GM19463 (cell line): Measurements from ENCODE around the gene MOB4.
"Not testable (repeated sequence)": the region's sequence is repeated elsewhere in the genome, so short reads cannot be mapped to it uniquely, and the experiment has no call there.

Experiments
- ATAC-seq: cut with Tn5 transposase; IDR thresholded peaks from one replicate; pipeline ENCODE4 v1.9.1; 2021; ENCODE audit warnings: mild to moderate bottlenecking, moderate library complexity; ENCODE audit not compliant: unreplicated experiment

The MOB4 gene

DNA sequence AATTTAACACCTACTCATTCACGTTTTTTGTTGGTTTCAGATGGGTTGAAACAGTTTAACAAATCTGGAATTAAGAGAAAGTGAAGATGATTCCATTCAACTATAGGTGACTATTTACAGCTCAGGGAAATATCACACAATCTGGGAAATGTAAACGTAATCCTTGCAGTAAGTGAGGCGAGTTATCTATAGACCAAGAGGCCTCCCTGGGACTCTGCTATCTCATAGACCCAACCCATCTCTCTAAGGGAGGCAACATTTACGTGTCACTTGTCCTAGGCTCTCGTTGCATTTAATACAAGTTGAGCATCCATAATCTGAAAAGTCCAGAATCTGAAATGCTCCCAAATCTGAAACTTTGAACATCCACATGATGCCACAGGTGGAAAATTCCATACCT, 2.0 kb upstream of the MOB4 start:
- no peak for ATAC-seq

DNA sequence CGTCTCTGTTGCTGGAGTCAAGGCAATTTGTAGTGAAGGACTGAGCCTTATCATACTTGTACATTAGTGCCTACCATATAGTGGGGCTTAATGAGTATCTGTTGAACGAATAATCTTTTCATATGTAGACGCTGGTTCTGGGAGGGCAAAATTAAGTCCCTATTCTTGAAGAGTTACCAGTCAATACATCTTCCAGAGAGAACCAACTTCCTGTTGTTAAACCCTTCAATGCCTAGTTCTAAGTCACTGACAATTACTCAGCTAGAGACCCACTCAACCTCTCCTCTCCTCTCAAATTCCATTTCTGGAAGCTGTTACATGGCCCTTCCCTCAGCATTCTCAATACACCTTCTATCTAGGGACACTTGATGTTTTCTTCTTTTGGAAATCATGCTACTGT, 1.1 kb upstream of the MOB4 start:
- no peak for ATAC-seq

DNA sequence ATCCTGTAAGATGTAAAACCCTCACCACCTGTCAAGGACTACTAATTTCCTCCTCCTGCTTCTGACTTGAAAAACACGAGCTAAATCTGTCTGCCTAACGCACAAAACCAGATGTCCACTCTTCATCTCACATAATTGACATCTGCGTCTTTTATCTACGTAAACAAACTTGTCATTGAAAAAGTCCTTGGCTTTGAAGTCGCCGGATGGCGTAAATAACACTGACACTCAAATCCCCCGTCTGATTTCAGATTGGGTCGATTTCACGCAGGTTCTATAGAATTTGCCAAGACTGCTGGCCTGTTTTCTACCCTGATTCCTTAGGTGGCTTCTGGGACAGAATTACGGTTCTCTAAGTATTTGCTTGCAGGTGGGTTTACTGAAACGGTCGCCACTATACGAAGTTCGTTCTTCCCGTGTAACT, 539 bp upstream of the MOB4 start:
- no peak for ATAC-seq

DNA sequence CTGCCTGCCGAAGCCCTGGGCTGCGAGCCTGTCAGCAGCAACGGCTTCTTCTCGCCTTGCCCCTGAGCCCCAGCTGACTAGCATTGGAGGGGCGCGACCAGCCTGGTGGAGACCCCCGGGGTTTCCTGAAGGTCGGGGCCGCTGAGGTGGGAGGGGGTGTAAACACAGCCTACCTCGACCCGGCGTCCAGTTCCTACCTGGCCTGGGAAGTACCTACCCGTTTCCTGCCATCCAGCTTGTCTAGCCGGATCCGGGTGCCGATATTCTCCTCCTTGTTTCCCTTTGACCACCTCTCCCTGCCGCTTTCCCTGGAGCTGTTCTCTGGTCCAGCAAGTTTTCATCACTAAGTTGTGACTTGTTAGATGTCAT, 511 bp downstream of the MOB4 start:
- ATAC-seq, result peak; percentile 3

DNA sequence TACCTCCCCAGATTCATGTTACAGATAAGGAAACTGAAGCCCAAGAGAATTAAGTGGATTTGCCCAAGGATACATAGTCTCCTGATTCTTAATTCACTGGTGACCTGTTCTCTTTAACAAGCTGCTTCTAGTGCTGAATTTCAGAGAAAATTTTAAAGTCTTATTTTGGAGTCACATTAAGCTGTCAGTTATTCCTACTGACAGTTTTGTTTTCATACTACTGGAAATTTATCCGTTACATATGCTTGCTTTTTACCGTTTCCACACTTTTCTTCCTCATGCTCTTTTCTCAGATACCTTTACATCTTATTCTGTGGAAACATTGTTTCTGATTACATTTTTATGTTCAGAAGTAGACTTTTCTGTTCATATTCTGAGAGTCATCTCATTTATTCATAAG, 1.3 kb downstream of the MOB4 start:
- no peak for ATAC-seq

DNA sequence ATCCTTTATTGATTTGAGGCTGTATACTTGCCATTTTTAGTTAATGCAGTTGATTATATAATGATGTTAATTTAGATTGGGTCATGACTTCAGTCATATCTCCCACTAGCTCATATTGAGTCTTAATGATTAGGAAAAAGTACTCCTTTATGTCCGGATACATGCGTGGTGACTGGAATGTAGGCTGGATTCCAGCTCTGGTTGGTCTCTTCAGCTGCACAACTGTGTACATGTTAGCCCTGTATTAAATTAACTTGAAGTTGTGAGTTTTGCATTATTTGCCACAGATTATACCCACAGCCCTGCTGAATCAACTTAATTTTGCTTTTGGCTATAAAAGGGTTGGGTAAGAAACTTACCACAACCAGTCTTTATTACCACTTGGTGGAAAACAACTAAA, 22.5 kb downstream of the MOB4 start:
- no peak for ATAC-seq

DNA sequence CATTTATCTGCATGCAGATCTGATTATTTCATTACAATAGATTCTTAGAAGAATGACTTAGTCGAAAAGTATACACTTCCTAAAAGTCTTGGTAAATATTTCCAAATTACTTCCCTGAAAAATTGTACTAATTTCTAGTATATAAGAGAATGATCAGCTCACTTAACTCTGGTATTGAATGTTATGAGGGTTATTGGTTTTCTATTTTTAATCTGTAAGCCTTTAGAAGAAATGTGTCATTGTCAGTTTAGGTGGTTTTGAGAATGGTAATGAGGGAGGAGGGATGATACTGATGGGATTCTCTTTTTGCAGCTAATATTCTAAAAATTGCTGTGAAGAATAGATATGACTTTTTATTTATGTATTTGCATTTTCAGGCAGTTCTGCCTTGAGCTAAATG, 23.9 kb downstream of the MOB4 start:
- no peak for ATAC-seq

DNA sequence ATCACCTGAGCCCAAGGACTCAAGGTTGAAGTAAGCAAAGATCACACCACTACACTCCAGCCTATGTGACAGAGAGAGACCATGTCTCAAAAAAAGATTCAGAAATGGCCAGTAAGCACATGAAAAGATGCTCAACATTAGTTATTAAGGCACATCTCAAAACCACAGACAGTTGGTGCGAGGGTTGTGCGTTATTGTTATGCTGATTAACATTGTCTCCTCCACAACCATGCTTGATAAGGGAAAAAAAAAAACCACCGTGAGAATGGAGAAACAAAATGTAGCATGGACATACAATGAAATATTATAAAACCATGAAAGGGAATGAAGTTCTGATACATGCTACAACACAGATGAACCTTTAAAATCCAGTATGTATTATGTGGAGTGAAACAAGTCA, 27.3 kb downstream of the MOB4 start:
- ATAC-seq, result no peak

DNA sequence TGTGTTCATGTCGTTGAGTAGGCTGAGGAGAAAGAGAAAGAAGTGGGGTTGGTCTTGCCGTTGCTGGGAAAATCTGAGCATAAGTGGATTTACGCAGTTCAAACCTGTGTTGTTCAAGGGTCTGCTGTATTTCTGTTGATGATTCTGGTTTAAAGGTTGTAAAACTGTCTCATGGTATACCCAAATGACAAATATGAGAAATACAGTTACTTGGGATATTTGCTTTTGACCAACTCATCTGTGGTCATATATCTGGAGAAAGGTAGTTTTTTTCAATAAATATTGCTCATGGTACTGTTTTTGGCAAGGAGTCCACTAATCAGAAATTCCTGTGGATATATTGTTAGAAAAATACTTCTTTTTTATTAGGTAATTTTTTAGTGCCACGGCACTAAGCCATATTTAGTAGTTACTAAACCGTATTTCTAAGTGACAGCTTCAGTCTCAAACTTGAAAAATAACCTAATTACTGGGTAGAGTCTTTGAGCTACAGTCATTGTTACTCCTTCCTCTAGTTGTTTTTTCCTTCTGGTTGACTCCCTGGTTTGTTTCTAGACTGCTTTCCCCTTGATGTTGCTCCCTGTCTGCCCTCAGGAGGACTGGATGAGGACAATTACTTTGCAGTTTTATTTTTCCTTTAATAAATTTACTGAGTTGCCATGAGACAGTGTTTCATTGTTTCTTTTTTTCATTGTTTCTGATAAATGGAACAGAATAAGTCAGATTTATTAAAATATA, 31.5 kb downstream of the MOB4 start:
- ATAC-seq, result no peak

DNA sequence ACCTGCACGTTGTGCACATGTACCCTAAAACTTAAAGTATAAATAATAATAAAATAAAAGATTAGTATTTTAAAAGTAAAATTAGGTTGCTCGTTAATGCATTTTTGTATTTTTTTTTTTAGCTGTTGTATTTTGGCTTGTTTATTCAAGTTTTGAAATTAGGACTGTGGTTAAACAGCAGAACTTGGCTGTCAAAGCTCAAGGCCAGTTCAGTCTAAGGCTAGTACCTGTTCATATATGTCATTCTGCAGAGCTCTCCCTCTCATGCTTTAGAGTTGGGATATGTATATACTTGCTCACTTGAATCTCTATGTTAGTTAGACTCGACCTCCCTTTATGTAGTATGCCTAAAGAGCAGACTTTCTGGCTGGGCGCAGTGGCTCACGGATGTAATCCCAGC, 32.7 kb downstream of the MOB4 start:
- no peak for ATAC-seq

DNA sequence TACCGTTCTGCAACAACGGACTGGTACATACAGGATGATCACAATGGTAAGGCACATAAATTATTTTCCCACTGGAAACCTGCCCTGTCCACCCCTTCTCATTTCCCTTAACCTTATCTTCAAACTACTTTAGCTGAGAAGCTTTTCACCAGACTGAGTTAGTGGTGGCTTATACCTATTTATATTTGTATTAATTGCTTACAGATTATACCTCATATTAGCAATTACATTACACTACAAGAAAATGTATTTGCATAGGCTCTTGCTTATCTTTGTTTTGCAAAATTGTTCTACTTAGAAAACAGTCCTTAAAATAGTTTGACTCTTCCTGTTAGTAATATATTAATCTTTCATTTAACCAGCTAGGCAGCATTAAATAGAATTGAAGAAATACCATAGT, 35.4 kb downstream of the MOB4 start:
- ATAC-seq, result not testable (repeated sequence)

DNA sequence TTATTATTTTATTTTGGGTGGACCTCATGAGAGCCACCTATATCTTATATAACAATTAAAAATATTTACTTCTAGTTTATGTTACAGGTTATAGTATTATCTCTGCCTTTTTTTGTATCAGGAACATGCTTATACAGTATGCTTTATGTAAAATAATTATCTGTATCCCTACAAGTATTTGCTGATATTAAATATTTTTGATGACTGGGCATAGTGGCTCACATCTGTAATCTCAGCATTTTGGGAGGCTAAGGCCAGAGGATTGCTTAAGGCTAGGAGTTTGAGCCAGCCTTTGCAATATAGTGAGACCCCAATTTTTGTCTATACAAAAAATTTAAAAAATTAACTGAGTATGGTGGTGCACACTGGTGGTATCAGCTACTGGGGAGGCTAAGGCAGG, 39.6 kb downstream of the MOB4 start:
- ATAC-seq, result no peak

DNA sequence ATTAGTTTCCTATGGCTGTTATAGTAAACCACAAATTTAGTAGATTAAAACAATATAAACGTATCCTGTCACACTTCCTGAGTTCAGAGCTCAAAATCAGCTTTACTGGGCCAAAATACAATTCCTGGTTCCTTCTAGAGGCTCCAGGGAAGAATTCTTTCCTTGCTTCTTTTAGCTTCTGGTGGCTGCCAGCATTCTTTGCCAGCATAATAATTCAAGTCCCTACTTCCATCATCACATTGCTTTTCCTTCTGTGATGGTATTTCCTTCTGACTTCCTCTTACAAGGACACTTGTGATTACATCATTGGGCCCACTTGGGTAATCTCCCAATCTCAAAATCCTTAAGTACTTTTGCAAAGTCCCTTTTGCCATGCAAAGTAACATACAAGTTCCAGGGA, 40.6 kb downstream of the MOB4 start:
- ATAC-seq, result no peak

DNA sequence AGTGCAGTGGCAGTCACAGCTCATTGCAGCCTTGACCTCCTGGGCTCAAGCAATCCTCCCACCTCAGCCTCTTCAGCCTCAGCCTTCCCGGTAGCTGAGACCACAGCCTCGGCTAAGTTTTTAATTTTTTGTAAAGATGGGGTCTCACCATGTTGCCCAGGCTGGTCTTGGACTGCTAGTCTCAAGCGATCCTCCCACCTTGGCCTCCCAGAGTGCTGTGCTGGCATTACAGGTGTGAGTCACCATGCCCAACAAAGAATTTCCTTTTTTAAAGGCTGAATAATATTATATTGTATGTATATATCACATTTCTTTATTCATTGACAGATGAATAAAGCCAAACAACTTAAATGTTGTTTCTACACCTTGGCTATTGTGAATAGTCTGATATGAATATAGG, 42.5 kb downstream of the MOB4 start:
- ATAC-seq, result no peak

DNA sequence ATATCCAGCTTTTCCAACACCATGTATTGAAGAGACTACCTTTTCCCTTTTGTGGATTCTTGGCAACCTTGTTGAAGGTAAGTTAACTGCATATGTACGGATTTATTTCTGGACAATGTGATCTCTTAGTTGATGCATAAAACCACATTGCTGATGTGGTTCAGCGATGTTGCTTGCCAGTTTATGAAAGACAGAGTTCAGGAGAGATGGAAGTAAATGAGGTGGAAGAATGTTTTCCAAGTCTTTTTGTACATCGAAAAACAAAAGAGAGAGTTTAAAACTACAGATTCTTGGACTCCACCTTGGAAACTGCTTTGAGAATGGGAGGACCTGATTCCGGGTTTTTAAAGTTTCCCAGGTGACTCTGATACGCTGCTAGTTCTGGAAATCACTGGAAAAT, 43.8 kb downstream of the MOB4 start:
- no peak for ATAC-seq

DNA sequence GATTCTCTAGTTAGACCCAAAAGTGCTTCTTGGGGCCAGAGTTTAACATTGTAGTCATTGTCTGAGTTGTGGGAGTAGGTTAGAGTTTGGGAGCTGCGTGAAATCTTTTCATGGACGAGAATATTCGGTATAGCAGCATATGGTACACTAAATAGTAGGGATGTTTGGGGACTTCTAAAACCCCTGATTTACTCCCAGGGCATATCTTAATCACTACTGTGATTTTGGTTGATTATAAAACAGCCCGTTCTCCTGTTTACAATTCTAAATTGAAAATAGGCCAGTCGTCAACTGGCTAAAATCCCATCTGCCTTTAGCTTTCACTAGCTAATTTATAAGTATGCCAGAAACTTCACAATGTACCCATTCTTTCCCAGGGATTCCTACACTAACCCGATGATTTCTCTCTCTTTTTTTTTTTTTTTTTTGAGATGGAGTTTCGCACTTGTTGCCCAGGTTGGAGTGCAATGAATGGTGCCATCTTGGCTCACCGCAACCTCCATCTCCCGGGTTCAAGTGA, 44.3 kb downstream of the MOB4 start:
- ATAC-seq, result no peak

DNA sequence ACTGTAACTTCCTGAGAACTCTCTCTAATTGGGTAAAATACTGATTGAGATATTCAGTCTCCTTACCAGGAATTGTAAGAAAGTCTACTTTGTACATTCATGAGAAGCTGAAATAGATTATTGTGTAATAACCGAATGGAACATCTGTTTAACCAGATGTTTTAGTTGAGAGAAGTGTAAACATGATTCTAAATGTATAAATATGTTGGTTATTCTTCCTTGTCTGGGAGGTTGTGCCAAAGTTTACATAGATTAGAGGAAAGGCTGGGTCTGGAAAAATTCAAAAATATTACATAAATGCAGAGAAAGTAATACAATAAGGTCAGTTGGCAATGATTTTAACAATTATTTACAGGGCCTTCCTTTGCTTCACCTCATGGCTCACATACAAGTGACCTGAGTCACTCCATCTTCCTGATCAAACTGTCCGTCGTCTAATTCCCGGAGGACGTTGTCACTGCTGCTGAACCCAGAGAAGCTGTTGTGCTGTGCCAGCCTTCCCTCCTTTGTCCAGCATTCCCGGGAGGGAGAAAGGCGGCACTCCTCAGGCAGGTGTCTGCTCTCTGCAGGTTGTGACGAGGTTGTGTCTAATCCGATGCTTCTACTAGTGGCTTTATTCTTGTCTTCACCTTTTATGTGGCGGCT, 55.9 kb downstream of the MOB4 start:
- ATAC-seq, result no peak

DNA sequence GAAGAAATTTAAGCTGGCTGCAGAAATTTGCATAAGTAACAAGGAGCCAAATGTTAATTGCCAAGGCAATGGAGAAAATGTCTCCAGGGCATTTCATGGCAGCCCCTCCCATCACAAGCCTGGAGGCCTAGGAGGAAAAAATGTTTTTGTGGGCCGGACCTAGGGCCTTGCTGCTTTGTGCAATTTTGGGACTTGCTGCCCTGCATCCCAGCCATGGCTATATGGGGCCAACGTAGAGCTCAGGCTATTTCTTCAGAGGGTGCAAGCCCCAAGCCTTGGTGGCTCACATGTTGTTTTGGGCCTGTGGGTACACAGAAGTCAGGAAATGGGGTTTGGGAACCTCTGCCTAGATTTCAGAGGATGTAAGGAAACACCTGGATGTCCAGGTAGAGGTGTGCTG, 57.7 kb downstream of the MOB4 start:
- ATAC-seq, result no peak

DNA sequence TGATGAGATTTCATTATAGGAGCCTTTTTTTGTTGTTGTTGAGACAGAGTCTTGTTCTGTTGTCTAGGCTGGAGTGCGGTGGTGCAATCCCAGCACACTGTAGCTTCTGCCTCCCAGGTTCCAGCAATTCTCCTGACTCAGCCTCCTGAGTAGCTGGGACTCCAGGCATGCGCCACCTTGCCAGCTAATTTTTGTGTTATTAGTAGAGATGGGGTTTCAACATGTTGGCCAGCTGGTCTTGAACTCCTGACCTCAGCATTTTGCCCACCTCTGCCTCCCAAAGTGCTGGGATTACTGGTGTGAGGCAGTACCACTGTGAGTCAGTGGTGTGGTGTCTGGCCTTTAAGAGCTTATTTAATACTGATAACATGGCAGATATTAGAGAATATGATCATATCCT, 60.1 kb downstream of the MOB4 start:
- no peak for ATAC-seq

DNA sequence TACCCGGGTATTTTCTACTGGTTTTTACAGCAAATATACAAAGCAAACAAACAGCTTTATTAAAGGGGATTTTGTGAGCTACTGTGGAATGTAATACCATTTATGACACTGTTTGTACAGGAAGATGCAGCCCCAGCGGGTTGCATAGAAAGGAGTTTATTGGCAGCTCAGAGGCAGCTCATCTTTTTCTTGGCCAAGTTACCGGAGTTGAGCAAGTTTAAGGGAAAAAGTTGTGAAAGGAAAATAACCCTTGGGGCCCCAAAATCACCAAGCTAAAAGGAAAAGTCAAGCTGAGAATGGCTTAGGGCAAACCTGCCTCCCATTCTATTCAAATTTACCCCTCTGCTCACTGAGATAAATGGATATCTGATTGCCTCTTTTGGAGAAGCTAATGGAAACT, 60.8 kb downstream of the MOB4 start:
- no peak for ATAC-seq

DNA sequence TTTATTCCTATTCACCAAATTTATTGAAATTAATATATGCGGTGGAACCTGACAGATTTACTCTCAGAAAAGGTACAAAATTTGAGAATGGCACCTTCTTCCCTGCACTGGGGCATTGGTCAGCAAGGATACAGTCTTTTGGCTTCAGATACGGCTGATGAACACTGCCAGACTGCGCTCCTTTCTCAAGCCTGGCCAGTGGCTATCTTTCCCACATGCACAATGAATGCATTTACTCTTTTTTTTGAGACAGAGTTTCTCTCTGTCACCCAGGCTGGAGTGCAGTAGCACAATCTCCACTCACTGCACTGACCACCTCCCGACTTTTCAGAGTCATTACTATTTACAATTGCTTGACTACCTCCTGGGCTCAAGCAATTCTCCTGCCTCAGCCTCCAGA, 61.6 kb downstream of the MOB4 start:
- ATAC-seq, result no peak

DNA sequence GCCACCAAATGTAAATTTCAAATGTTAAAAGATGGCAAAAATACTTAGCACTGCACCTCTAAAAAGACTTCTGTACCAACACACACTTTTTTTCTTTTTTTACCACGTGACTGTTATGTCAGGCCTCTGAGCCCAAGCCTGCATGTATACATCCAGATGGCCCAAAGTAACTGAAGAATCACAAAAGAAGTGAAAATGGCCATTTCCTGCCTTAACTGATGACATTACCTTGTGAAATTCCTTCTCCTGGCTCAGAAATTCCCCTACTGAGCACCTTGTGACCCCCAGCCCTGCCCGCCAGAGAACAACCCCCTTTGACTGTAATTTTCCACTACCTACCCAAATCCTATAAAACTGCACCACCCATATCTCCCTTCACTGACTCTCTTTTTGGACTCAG, 62.4 kb downstream of the MOB4 start:
- not testable (repeated sequence) for ATAC-seq

DNA sequence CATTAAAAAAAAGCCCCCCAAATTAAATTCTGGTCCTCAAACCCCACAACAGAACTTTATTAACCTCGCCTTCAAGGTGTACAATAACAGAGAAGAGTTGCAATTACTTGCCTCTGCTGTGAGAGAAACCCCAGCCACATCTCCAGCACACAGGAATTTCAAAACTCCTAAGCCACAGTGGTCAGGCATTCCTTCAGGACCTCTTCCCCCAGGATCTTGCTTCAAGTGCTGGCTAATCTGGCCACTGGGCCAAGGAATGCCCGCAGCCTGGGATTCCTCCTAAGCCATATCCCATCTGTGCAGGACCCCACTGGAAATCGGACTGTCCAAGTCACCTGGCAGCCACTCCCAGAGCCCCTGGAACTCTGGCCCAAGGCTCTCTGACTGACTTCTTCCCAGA, 64.3 kb downstream of the MOB4 start:
- not testable (repeated sequence) for ATAC-seq
